Measurements from ENCODE around the gene CBL.

GRCh38 chr11:119299416-119299815, 93.3 kb downstream of the CBL start:
- no peak for TF ChIP-seq CTCF (conservative IDR thresholded peaks at IDR 0.05 in 1 of 2, IDR thresholded peaks at IDR 0.05 in 1 of 2; ENCODE audit: extremely low read depth in 1 of 2, insufficient read depth in 1 of 2, low read depth in 1 of 2, low read length in 2 of 2)
- no peak for TF ChIP-seq EZH2 (IDR thresholded peaks at IDR 0.05; ENCODE audit: borderline replicate concordance, low read length)
